Loucy (cell line): ENCODE data around the gene CANT1.

ENCODE experiments used
- H2AFZ ChIP-seq: fragments of 200-600 bp; sonication (generic); 2 replicates; pipeline ENCODE4 v1.6.0; 2016; ENCODE audit warnings: antibody characterized with exemption, mild to moderate bottlenecking, low read length, moderate library complexity
- H3F3A ChIP-seq: fragments of 200-600 bp; 2 replicates; pipeline ENCODE4 v1.6.0; 2016; ENCODE audit warnings: antibody characterized with exemption, low read depth, mild to moderate bottlenecking
- H3K27me3 ChIP-seq: fragments of 200-600 bp; sonication (generic); 2 replicates; pipeline ENCODE4 v1.6.1; 2014; ENCODE audit warnings: low read length, mild to moderate bottlenecking; ENCODE audit not compliant: insufficient read depth, poor library complexity, severe bottlenecking
- H3K36me3 ChIP-seq: fragments of 200-600 bp; sonication (generic); 2 replicates; pipeline ENCODE4 v1.6.1; 2016; ENCODE audit warnings: low read length; ENCODE audit not compliant: insufficient read depth
- H3K4me1 ChIP-seq: fragments of 200-600 bp; sonication (generic); 2 replicates; pipeline ENCODE4 v1.5.1; 2014; ENCODE audit warnings: low read length, mild to moderate bottlenecking; ENCODE audit not compliant: insufficient read depth, poor library complexity, severe bottlenecking
- H3K4me2 ChIP-seq: fragments of 200-600 bp; sonication (generic); 2 replicates; pipeline ENCODE4 v1.6.0; 2014; ENCODE audit warnings: antibody characterized with exemption, low read length, low read depth, mild to moderate bottlenecking; ENCODE audit not compliant: poor library complexity, severe bottlenecking
- H3K4me3 ChIP-seq: fragments of 200-600 bp; sonication (generic); 2 replicates; pipeline ENCODE4 v1.5.1; 2014; ENCODE audit warnings: low read length, mild to moderate bottlenecking, mixed read lengths; ENCODE audit not compliant: poor library complexity, severe bottlenecking
- H3K79me2 ChIP-seq: fragments of 200-600 bp; sonication (generic); 2 replicates; pipeline ENCODE4 v1.6.1; 2014; ENCODE audit warnings: low read length; ENCODE audit not compliant: insufficient read depth
- H3K9ac ChIP-seq: fragments of 200-600 bp; sonication (generic); 2 replicates; pipeline ENCODE4 v1.6.0; 2014; ENCODE audit warnings: mild to moderate bottlenecking, low read depth, low read length, moderate library complexity; ENCODE audit not compliant: poor library complexity, severe bottlenecking
- H3K9me2 ChIP-seq: fragments of 200-600 bp; sonication (generic); replicated peaks from 2 replicates; pipeline ENCODE4 v1.6.1; 2016; ENCODE audit warnings: low read depth, low read length, mixed read lengths
- H3K9me3 ChIP-seq: fragments of 200-600 bp; sonication (generic); 2 replicates; pipeline ENCODE4 v1.6.1; 2014; ENCODE audit warnings: mild to moderate bottlenecking, antibody characterized with exemption, low read length, low read depth; ENCODE audit not compliant: insufficient read depth
- H4K20me1 ChIP-seq: fragments of 200-600 bp; sonication (generic); 2 replicates; pipeline ENCODE4 v1.6.0; 2014; ENCODE audit warnings: antibody characterized with exemption, low read length, mild to moderate bottlenecking; ENCODE audit not compliant: insufficient read depth, poor library complexity, severe bottlenecking
- CTCF ChIP-seq: fragments of 200-600 bp; sonication (generic); conservative IDR thresholded peaks from 2 replicates; pipeline ENCODE4 v1.5.1; 2014; ENCODE audit warnings: mild to moderate bottlenecking, antibody characterized with exemption, low read length
- EZH2phosphoT487 ChIP-seq: fragments of 200-600 bp; IDR thresholded peaks from 2 replicates; pipeline ENCODE4 v1.6.1; 2018; ENCODE audit warnings: antibody characterized with exemption, mild to moderate bottlenecking, moderate library complexity, borderline replicate concordance

The CANT1 gene

GRCh38 chr17:78954684-78955083, 54.9 kb downstream of the CANT1 start:
- no peaks in the 10 kb centered on the region for H4K20me1 ChIP-seq
- TF ChIP-seq CTCF (no peak), EZH2phosphoT487 (no peak)
- no peak overlapping the region for H3K4me2 ChIP-seq
- no peaks in the 10 kb centered on the region for H3K9me3 ChIP-seq
- H3K4me3 ChIP-seq: no peak overlapping the region
- no peaks in the 10 kb centered on the region for H3K36me3 ChIP-seq
- H3K27me3 ChIP-seq: no peaks in the 10 kb centered on the region
- H3K4me1 ChIP-seq: no peaks in the 10 kb centered on the region
- H3K79me2 ChIP-seq: no peaks in the 10 kb centered on the region
- H3F3A ChIP-seq: no peaks in the 10 kb centered on the region
- no peak overlapping the region for H2AFZ ChIP-seq
- no peaks in the 10 kb centered on the region for H3K9me2 ChIP-seq
- no peak overlapping the region for H3K9ac ChIP-seq

DNA sequence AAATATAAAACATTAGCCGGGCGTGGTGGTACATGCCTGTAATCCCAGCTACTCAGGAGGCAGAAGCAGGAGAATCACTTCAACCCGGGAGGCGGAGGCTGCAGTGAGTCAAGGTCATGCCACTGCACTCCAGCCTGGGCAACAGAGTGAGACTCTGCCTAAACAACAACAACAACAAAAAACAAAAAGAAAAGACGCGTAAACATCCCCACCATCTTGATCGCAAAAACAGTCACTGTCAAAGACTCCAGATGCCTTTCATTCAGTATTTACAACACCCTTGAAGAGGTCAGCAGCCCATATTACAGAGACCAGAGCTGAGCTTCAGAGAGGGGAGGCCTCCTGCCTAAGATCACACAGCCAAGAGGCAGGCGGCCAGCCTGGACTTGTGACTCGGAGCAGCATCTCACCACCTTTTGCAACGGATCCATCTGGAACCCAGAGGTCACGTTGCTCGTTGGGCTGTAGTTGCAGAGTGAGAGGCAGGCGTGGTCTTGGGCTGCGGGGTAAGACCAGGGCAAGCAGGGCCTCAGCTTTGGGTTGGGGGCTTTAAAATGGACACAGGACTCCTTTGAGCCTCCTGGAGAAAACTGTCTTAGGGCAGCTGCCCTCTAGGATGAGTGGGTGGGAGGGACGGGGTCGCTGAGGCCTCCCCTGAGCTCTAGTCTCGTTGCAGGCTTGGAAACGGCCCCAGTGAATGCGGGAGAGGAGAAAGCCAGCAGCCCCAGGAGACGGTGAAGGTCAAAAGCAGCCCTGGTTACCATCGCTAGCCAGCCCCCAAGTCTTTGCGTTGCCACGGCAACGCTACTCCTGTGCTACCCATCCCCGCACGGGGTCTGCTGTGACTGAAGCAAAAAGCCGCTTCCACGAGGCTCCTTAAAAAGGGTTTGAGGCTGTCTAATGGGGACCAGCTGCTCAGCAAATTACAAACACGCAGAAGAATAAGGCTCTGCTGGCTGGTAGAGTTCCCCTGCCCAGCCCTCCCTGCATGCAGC, 55.9 kb downstream of the CANT1 start:
- no peak for TF ChIP-seq CTCF
- TF ChIP-seq EZH2phosphoT487: no peak
- Histone ChIP-seq H3K36me3 (no peaks in the 10 kb centered on the region), H3K4me2 (no peak overlapping the region), H3K79me2 (no peaks in the 10 kb centered on the region), H3K4me3 (no peak overlapping the region), H3K27me3 (no peaks in the 10 kb centered on the region), H3K9ac (no peak overlapping the region), H4K20me1 (no peaks in the 10 kb centered on the region), H3K9me3 (no peaks in the 10 kb centered on the region), H3K9me2 (no peaks in the 10 kb centered on the region), H2AFZ (no peak overlapping the region), H3K4me1 (no peaks in the 10 kb centered on the region), H3F3A (no peaks in the 10 kb centered on the region)

GRCh38 chr17:78952706-78953105, 56.9 kb downstream of the CANT1 start:
- TF ChIP-seq EZH2phosphoT487: no peak
- no peak for TF ChIP-seq CTCF
- H3K36me3 ChIP-seq: no peaks in the 10 kb centered on the region
- no peak overlapping the region for H2AFZ ChIP-seq
- no peaks in the 10 kb centered on the region for H3F3A ChIP-seq
- no peak overlapping the region for H3K4me3 ChIP-seq
- no peaks in the 10 kb centered on the region for H3K27me3 ChIP-seq
- no peaks in the 10 kb centered on the region for H3K4me1 ChIP-seq
- no peaks in the 10 kb centered on the region for H3K9me2 ChIP-seq
- no peak overlapping the region for H3K9ac ChIP-seq
- H3K9me3 ChIP-seq: no peaks in the 10 kb centered on the region
- H3K4me2 ChIP-seq: no peak overlapping the region
- no peaks in the 10 kb centered on the region for H3K79me2 ChIP-seq
- no peaks in the 10 kb centered on the region for H4K20me1 ChIP-seq
